DOHH2 (cell line): ENCODE results near the gene IL6R.
"Not testable (repeated sequence)": the region's sequence is repeated elsewhere in the genome, so short reads cannot be mapped to it uniquely, and the experiment has no call there.

ENCODE experiments used
- H3F3A ChIP-seq: fragments of 200-600 bp; sonication (generic), shearing (Covaris generic); 2 replicates; pipeline ENCODE4 v1.6.0; 2016; ENCODE audit warnings: antibody characterized with exemption, mild to moderate bottlenecking; ENCODE audit not compliant: control insufficient read depth, insufficient read depth
- H3K27ac ChIP-seq: fragments of 200-600 bp; sonication (generic); 2 replicates; pipeline ENCODE4 v1.5.1; 2014; ENCODE audit warnings: low read depth, mild to moderate bottlenecking, low read length, moderate library complexity
- H3K27me3 ChIP-seq: fragments of 200-600 bp; sonication (generic); 2 replicates; pipeline ENCODE4 v1.6.1; 2014; ENCODE audit warnings: mild to moderate bottlenecking, low read length, mixed read lengths; ENCODE audit not compliant: control insufficient read depth
- H3K36me3 ChIP-seq: fragments of 200-600 bp; sonication (generic); 2 replicates; pipeline ENCODE4 v1.6.1; 2014; ENCODE audit warnings: mild to moderate bottlenecking, low read length, moderate library complexity, mixed read lengths; ENCODE audit not compliant: control insufficient read depth
- H3K4me1 ChIP-seq: fragments of 200-600 bp; sonication (generic); 2 replicates; pipeline ENCODE4 v1.6.1; 2014; ENCODE audit warnings: mild to moderate bottlenecking, low read length, mixed read lengths; ENCODE audit not compliant: control insufficient read depth
- H3K4me2 ChIP-seq: fragments of 200-600 bp; sonication (generic); 2 replicates; pipeline ENCODE4 v1.6.0; 2014; ENCODE audit warnings: mild to moderate bottlenecking, low read length, moderate library complexity
- H3K4me3 ChIP-seq: fragments of 200-600 bp; sonication (generic); 2 replicates; pipeline ENCODE4 v1.5.1; 2014; ENCODE audit warnings: mild to moderate bottlenecking, low read length, mixed read lengths
- H3K79me2 ChIP-seq: fragments of 200-600 bp; sonication (generic); 2 replicates; pipeline ENCODE4 v1.6.1; 2014; ENCODE audit warnings: mild to moderate bottlenecking, low read length, mixed read lengths; ENCODE audit not compliant: control insufficient read depth
- H3K9me2 ChIP-seq: fragments of 200-600 bp; sonication (generic); replicated peaks from 2 replicates; pipeline ENCODE4 v1.6.1; 2014; ENCODE audit warnings: mild to moderate bottlenecking, low read length, mixed read lengths; ENCODE audit not compliant: control insufficient read depth
- H3K9me3 ChIP-seq: fragments of 200-600 bp; sonication (generic); 2 replicates; pipeline ENCODE4 v1.6.1; 2014; ENCODE audit warnings: antibody characterized with exemption, low read length, mixed read lengths; ENCODE audit not compliant: control insufficient read depth, insufficient read depth
- H4K20me1 ChIP-seq: fragments of 200-600 bp; sonication (generic); 2 replicates; pipeline ENCODE4 v1.6.0; 2014; ENCODE audit warnings: low read depth, mild to moderate bottlenecking, antibody characterized with exemption, low read length, moderate library complexity; ENCODE audit not compliant: control insufficient read depth, insufficient read depth
- EZH2phosphoT487 ChIP-seq: fragments of 200-600 bp; sonication (generic); IDR thresholded peaks from 2 replicates; pipeline ENCODE4 v1.6.1; 2017; ENCODE audit warnings: borderline replicate concordance, mild to moderate bottlenecking, antibody characterized with exemption, low read length, moderate library complexity, mixed read lengths
- TF ChIP-seq, protein P1 (sequence below): fragments of 200-600 bp; sonication (generic); IDR thresholded peaks from one replicate; pipeline ENCODE4 v1.5.1; 2014; ENCODE audit warnings: antibody characterized with exemption, mild to moderate bottlenecking, low read depth, low read length; ENCODE audit not compliant: poor library complexity, severe bottlenecking

The IL6R gene

GRCh38 chr1:154361357-154361756 lies 43.8 kb upstream of the IL6R start:
- H3K9me3 ChIP-seq = no peaks in the 10 kb centered on the region
- no peaks in the 10 kb centered on the region for H3K4me1 ChIP-seq
- H3K27ac ChIP-seq = no peak overlapping the region
- H3K9me2 ChIP-seq = no peaks in the 10 kb centered on the region
- H3F3A ChIP-seq = no peaks in the 10 kb centered on the region
- H3K27me3 ChIP-seq = 0 out of 2 replicates have a peak, but pooled peaks cover 3% of the 10 kb centered on the region
- no peaks in the 10 kb centered on the region for H4K20me1 ChIP-seq
- TF ChIP-seq, protein P1, sequence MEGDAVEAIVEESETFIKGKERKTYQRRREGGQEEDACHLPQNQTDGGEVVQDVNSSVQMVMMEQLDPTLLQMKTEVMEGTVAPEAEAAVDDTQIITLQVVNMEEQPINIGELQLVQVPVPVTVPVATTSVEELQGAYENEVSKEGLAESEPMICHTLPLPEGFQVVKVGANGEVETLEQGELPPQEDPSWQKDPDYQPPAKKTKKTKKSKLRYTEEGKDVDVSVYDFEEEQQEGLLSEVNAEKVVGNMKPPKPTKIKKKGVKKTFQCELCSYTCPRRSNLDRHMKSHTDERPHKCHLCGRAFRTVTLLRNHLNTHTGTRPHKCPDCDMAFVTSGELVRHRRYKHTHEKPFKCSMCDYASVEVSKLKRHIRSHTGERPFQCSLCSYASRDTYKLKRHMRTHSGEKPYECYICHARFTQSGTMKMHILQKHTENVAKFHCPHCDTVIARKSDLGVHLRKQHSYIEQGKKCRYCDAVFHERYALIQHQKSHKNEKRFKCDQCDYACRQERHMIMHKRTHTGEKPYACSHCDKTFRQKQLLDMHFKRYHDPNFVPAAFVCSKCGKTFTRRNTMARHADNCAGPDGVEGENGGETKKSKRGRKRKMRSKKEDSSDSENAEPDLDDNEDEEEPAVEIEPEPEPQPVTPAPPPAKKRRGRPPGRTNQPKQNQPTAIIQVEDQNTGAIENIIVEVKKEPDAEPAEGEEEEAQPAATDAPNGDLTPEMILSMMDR = no peak
- no peak for TF ChIP-seq EZH2phosphoT487
- no peak overlapping the region for H3K4me3 ChIP-seq
- no peaks in the 10 kb centered on the region for H3K36me3 ChIP-seq
- H3K4me2 ChIP-seq = no peak overlapping the region
- H3K79me2 ChIP-seq = no peaks in the 10 kb centered on the region

DNA sequence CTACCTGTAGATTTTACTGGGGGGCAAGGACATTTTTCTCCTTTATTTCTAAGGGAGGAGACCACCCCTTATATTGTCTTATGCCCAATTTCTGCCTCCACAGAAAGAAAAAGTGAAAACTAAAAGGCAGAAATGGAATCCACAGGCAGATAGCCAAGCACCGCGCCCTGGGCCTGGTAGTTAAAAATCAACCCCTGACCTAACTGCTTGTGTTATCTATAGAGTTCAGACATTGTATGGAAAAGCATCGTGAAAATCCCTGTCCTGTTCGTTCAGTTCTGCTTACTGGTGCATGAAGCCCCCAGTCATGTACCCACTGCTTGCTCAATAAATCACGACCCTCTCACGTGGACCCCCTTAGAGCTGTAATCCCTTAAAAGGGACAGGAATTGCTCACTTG lies 33.7 kb upstream of the IL6R start:
- H3K4me2 ChIP-seq = no peak overlapping the region
- no peaks in the 10 kb centered on the region for H3K9me2 ChIP-seq
- H3K9me3 ChIP-seq = no peaks in the 10 kb centered on the region
- TF ChIP-seq, protein P1 = no peak
- TF ChIP-seq EZH2phosphoT487 = no peak
- H4K20me1 ChIP-seq = no peaks in the 10 kb centered on the region
- no peak overlapping the region for H3K4me3 ChIP-seq
- no peaks in the 10 kb centered on the region for H3K79me2 ChIP-seq
- H3K4me1 ChIP-seq = no peaks in the 10 kb centered on the region
- H3F3A ChIP-seq = no peaks in the 10 kb centered on the region
- no peak overlapping the region for H3K27ac ChIP-seq
- H3K27me3 ChIP-seq = no peaks in the 10 kb centered on the region
- no peaks in the 10 kb centered on the region for H3K36me3 ChIP-seq

- not testable (repeated sequence) for H3K4me3 ChIP-seq, H4K20me1 ChIP-seq, H3K9me3 ChIP-seq, H3K36me3 ChIP-seq, H3K9me2 ChIP-seq, H3K27me3 ChIP-seq, H3K4me2 ChIP-seq, H3K4me1 ChIP-seq, H3K79me2 ChIP-seq, H3F3A ChIP-seq, H3K27ac ChIP-seq
These were observed 31.3 kb upstream of the IL6R start for GRCh38 chr1:154373777-154374357.

DNA sequence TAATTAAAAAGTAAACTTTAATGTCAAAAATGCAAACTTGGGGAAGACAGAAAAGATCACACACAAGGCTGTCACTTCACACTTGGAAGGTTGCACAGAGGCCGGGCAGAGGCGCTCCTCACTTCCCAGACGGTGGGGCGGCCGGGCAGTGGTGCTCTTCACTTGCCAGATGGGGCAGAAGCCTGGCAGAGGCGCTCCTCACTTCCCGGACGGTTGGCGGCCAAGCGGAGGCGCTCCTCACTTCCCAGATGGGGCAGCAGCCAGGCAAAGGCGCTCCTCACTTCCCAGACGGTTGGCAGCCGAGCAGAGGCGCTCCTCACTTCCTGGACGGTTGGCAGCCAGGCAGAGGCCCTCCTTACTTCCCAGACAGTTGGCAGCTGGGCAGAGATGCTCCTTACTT lies 25.8 kb upstream of the IL6R start:
- Histone ChIP-seq H3K4me2 (no peak overlapping the region), H3K36me3 (no peaks in the 10 kb centered on the region), H3K4me3 (no peak overlapping the region), H3K4me1 (no peaks in the 10 kb centered on the region), H3F3A (no peaks in the 10 kb centered on the region), H3K9me3 (no peaks in the 10 kb centered on the region), H4K20me1 (no peaks in the 10 kb centered on the region), H3K27ac (no peak overlapping the region), H3K9me2 (no peaks in the 10 kb centered on the region), H3K27me3 (no peaks in the 10 kb centered on the region), H3K79me2 (no peaks in the 10 kb centered on the region)
- TF ChIP-seq, protein P1 = no peak
- TF ChIP-seq EZH2phosphoT487 = no peak
